ENCODE data around the gene EPN2.
A peak's percentile ranks its signal among the peaks of the same experiment; 100 is the strongest.

Gene EPN2

GRCh38 chr17:19296786-19297778, 59.9 kb downstream of the EPN2 start:
- DNase-seq, result no peak

DNA sequence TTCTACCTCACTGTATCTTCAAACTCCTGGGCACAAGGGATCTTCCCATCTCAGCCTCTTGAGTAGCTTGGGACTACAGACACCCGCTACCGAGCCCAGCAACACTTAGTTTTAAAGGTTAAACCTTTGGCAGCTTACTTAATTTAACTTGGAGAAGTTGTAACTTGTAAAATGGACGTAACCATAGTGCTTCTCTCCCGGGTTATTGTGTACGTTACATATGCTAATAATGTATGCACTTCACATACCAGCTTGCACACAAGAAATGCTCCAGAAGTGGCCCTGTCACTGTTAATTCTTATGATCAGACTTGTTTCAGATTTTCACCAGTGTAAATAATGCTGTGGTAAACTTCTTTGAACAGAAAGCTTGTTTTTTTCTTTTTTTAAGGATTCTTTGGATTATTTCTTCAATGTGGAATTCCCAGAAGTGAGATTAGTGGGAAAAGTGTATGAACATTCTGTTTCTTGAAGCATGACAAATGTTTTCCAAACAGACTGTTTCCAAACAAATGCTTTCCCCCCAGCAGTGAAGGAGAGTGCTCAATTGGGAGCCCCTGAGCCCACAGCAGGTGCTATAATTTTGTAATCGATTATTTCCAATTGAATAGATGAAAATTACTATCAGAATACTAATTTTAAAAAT, 61.5 kb downstream of the EPN2 start:
- no peak for DNase-seq

DNA sequence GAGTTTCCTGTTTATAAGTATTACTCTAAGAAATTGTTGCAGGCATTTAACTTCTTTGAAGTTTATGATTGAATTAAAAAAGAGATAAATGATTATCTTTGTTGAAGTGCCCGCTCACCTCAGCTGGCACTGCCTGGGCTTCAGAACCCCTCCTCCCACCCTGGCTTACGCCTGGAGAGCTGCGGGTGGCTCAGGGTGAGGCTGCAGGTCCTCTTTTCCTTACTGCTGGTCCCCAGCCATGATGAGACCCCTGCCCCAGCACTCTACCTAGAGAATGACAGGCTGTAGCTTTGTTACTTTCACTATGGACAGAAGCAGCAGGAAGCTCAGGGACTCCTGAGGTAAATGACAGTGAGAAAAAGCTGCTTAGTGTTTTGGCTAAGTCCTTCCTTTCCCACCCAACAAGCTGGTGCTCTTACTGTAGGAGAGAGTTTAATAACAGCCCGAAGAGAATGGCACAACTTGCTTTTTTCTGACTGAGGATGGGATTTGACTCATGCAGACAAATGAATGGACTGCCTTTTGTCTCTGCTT, 62.1 kb downstream of the EPN2 start:
- no peak for DNase-seq

DNA sequence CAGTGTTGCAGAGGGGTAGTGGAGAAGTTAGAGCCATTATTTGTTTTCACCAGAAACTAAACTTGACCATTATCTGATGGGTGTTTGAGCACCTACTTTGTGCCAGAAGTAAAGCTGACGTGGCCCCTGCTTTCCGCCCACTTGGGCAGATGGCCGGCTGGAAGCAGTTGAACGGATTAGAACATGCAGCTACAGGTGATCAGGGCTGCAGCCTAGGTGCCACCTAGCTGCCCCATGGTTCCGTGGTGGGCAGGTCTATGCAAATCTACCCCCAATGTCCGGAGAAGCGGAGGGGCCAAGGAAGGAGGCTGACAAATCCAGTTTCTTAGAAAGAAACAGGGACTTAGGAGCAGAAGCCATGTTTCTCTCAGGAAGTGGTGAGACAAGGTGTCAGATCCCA, 62.7 kb downstream of the EPN2 start:
- no peak for DNase-seq

DNA sequence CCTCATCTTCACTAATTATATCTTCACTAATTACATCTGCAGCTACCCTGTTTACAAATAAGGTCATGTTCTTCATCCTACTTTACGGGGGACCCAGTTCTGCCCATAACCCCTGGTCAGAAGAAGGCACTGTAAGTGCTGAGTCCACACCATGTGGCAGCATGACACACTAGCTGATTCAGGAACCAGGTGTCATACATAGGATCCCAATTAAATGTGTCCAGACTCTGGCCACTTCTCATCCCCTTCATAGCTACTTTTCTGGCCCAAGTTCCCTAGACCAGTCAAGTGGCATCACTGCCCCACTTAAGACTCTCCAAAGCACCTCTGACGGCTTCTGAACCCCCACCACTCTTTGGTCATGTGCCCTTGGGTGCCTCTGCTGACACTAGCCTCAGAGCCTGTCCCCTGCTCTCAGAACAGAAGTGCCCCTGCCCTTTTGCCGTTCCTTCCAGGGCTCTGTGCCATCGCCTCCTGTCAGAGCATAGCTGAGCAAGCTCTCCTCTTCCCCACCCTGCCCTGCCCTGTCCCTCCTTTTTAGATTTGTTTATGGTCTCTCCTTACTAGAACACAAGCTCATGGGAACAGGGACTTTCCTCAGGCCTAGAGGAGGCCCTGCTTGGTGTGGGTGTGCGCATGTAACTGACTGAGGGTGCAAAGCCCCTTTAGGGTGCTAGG, 64.2 kb downstream of the EPN2 start:
- no peak for DNase-seq

- DNase-seq, result no peak
Observed at GRCh38 chr17:19301973-19302372, 64.8 kb downstream of the EPN2 start.

DNA sequence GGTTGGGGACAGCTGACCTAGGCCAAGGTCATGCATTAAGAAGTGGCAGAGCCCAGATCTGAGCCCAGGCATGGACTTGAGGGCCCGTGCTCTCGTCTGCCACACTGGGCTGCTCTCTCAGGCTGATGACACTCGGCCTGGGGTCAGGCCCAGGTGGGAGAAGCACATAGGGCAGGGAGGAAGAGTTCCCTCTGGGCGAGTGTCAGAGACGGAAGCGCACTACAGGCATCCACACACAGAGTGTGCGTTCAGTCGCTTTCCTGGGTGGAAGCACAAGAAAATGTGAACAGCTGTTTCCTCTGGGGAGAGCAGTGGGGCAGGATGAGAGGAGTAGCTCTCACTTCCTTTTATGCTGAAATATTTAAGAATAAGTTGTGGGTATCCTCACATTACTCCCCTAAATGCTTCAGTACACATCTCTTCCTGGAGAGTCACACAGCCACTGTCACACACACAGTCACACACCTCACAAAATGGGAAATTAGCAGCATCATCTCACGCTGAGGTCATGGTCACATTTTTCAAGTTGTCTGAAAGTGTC, 65.7 kb downstream of the EPN2 start:
- no peak for DNase-seq

GRCh38 chr17:19303367-19303776, 66.2 kb downstream of the EPN2 start:
- no peak for DNase-seq

DNA sequence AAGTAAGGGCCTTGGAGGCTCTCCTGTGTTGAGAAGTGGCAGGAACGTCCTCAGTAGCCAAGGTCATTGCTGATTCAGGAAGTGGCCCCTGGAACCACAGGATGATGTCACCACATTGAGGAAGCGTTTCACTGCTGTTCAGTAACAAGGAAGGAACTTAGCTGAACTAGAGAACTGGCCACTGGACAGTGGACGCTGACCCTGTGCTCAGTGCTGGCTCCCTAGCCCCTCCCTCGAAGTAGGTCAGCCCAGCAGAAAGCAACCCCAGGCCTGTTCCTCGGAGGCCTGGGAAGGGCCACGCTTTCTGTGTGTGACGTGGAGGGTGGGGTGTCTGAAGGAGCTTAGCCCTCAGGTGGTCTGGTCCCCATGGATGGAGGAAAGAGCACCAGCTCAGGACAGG, 67.0 kb downstream of the EPN2 start:
- peak; percentile 18 for DNase-seq

DNA sequence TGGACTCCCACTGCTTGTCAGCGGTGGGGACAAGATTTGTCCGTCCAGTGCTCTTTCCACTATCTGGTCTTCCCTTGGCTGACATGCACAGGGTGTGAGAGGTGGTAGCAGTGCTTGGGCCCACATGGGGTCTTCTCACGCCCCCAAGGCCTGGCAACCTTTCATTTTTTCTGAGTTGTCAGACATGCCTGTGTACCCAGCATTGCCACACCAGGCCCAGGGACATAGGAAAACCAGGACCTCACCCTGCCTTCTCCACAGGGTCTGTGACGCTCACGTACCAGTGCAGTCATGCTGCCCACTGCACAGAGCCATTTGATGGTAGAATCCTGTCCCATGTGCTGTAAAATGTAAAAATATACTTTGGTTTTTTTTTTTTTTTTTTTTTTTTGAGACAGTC, 67.6 kb downstream of the EPN2 start:
- no peak for DNase-seq

GRCh38 chr17:19305256-19305655, 68.1 kb downstream of the EPN2 start:
- no peak for DNase-seq

GRCh38 chr17:19305761-19306159, 68.6 kb downstream of the EPN2 start:
- DNase-seq, result no peak

- peak; percentile 71 for DNase-seq
Observed at GRCh38 chr17:19306160-19307111, 69.3 kb downstream of the EPN2 start.

DNA sequence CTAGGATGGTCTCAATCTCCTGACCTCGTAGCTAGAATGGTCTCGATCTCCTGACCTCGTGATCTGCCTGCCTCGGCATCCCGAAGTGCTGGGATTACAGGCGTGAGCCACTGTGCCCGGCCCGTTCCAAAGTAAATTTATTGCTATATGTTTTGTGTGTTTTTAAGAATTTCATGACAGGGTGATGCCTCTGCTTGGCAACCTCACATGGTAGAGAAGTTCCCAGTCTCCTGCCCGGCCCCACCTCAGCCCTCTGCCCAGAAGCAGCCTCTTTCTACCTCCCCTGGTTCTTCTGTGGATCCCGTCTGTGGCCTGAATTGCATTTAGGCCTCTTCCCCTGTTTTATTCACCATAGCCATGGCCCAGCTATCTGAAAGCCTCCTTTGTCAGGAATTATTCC, 70.4 kb downstream of the EPN2 start:
- no peak for DNase-seq

GRCh38 chr17:19308398-19308797, 71.2 kb downstream of the EPN2 start:
- no peak for DNase-seq

GRCh38 chr17:19309701-19310100, 72.5 kb downstream of the EPN2 start:
- DNase-seq, result no peak

GRCh38 chr17:19310151-19310550, 73.0 kb downstream of the EPN2 start:
- no peak for DNase-seq

DNA sequence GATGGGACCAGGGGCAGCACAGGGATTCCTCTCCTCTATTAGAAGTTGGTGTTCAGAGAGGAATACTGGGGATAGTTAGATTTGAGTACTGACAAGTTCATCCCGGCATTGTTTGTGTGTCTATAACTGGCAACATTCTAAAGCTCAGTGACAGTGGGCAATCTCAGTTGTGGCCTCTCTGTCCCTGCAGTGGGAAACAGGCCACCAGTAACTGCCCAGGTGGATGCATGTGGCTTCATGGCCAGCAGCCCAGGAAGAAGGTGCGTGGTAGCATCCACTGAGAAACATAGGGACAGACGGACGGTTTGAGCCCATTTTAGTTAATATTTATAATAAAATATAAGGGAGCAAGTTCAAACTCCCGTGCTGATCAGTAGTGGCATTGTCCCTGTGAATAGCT, 73.8 kb downstream of the EPN2 start:
- DNase-seq, result no peak

GRCh38 chr17:19311421-19312215, 74.5 kb downstream of the EPN2 start:
- no peak for DNase-seq

DNA sequence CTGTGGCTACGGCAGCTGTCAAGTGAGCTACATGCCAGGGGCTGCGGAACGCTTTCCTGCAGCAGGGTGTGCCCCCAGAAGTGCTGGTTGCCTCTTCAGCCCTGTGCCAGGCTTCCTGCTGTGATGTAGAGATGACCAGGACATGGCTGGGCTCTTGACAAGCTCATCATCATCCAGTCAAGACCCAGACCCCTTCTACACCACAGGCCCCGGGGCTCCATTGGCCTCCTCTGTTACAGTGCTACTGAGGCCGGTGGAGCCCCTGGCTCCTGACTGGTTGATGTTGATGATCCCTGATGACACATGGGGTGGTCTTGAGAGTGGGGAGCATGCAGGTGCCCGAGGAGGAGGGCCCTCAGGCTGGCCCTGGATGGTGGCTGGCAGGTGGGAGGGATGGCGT, 75.2 kb downstream of the EPN2 start:
- no peak for DNase-seq
